ENCODE measurements around the gene IL1RAP.

GRCh38 chr3:190658106-190658505 lies 144.2 kb downstream of the IL1RAP start:
- TF ChIP-seq CTCF (conservative IDR thresholded peaks at IDR 0.05; ENCODE audit: low read length) (no peak), EZH2phosphoT487 (IDR thresholded peaks at IDR 0.05; ENCODE audit: borderline replicate concordance, low read depth, low read length) (no peak)
